ENCODE measurements around the gene RBM14.

RBM14 gene

GRCh38 chr11:66589996-66590675 is 26.3 kb upstream of the RBM14 start:
- Histone ChIP-seq H3K4me3 (ENCODE audit: low read depth, low read length) (no peak overlapping the region), H3K36me3 (no peaks in the 10 kb centered on the region), H3K27me3 (ENCODE audit: insufficient read depth, low read depth, severe bottlenecking) (no peaks in the 10 kb centered on the region), H3K27ac (no peak overlapping the region; the same call in 1 of the 2 replicates), H3K9me3 (ENCODE audit: severe bottlenecking) (peaks cover 40% of the 10 kb centered on the region)
- TF ChIP-seq CTCF (IDR thresholded peaks at IDR 0.05; ENCODE audit: low read depth, low read length): no peak
- no peak for DNase-seq

GRCh38 chr11:66591175-66591574 is 25.3 kb upstream of the RBM14 start:
- DNase-seq: no peak
- no peak overlapping the region for H3K27ac ChIP-seq
- H3K36me3 ChIP-seq: no peaks in the 10 kb centered on the region
- no peak overlapping the region for H3K4me3 ChIP-seq (ENCODE audit: low read depth, low read length)
- no peak for TF ChIP-seq CTCF (IDR thresholded peaks at IDR 0.05; ENCODE audit: low read depth, low read length)
- no peaks in the 10 kb centered on the region for H3K27me3 ChIP-seq (ENCODE audit: insufficient read depth, low read depth, severe bottlenecking)
- H3K9me3 ChIP-seq (ENCODE audit: severe bottlenecking): peaks cover 40% of the 10 kb centered on the region

GRCh38 chr11:66592457-66593302 is 23.8 kb upstream of the RBM14 start, which contains the start of the genes CCDC87 and CCS:
Gene CCDC87, minus strand, starts transcription at chr11:66593063. Its CDS starts 48 bp downstream, at chr11:66593015.
Gene CCS, plus strand, starts transcription at chr11:66593185. Its CDS starts 77 bp downstream, at chr11:66593262.
- H3K9me3 ChIP-seq (ENCODE audit: severe bottlenecking): peaks cover 34% of the 10 kb centered on the region
- H3K4me3 ChIP-seq (ENCODE audit: low read depth, low read length): no peak within 1 kb of the TSS
- no peaks in the 10 kb centered on the region for H3K36me3 ChIP-seq
- H3K27ac ChIP-seq: no peak within 1 kb of the TSS
- DNase-seq: no peak
- no peaks in the 10 kb centered on the region for H3K27me3 ChIP-seq (ENCODE audit: insufficient read depth, low read depth, severe bottlenecking)
- TF ChIP-seq CTCF (IDR thresholded peaks at IDR 0.05; ENCODE audit: low read depth, low read length): no peak

- H3K4me3 ChIP-seq (ENCODE audit: low read depth, low read length): no peak overlapping the region
- TF ChIP-seq CTCF (IDR thresholded peaks at IDR 0.05; ENCODE audit: low read depth, low read length): no peak
- H3K27ac ChIP-seq: no peak overlapping the region
- H3K9me3 ChIP-seq (ENCODE audit: severe bottlenecking): peaks cover 34% of the 10 kb centered on the region
- H3K27me3 ChIP-seq (ENCODE audit: insufficient read depth, low read depth, severe bottlenecking): no peaks in the 10 kb centered on the region
- DNase-seq: no peak
- no peaks in the 10 kb centered on the region for H3K36me3 ChIP-seq
Measured at GRCh38 chr11:66593303-66593635, 23.2 kb upstream of the RBM14 start.

DNA sequence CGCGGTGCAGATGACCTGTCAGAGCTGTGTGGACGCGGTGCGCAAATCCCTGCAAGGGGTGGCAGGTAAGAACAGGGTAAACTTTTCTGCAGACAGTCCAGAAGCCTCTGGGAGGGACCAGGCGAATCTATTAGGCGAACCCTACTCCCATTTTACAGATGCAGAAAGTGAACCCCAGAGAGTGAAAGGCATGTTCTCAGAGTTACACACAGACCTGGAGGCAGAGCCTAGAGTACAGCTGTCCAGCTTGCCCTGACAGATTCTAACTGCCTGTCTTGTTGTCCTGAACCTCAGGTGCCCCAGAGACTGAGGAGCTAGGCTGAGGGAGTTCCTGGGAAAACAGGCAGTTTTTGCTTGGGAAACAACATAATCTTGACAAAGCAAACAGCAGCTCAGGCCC is 22.8 kb upstream of the RBM14 start:
- H3K36me3 ChIP-seq: no peaks in the 10 kb centered on the region
- DNase-seq: no peak
- no peaks in the 10 kb centered on the region for H3K27me3 ChIP-seq (ENCODE audit: insufficient read depth, low read depth, severe bottlenecking)
- no peak overlapping the region for H3K27ac ChIP-seq
- H3K4me3 ChIP-seq (ENCODE audit: low read depth, low read length): no peak overlapping the region
- H3K9me3 ChIP-seq (ENCODE audit: severe bottlenecking): peaks cover 34% of the 10 kb centered on the region
- TF ChIP-seq CTCF (IDR thresholded peaks at IDR 0.05; ENCODE audit: low read depth, low read length): no peak

Measured in WERI-Rb-1 (cell line).